K562 (cell line): ENCODE data around the gene OR51I1. TPM values are rescaled to one million over a fixed set of nuclear protein-coding genes. Genes with fewer than 3 reads are reported as not detected.

Experiments used
- CBX1 ChIP-seq: sonication (generic); IDR thresholded peaks from 2 replicates; pipeline ENCODE4 v1.6.1; 2016; ENCODE audit warnings: antibody characterized with exemption, low read depth, mild to moderate bottlenecking
- ELK1 ChIP-seq: sonication (generic); formaldehyde crosslinking; IDR thresholded peaks from 2 replicates; pipeline ENCODE4 v1.8.1; 2022; ENCODE audit warnings: missing genetic modification reagents
- ELK3 ChIP-seq: fragments of 450-650 bp; formaldehyde crosslinking; IDR thresholded peaks from 2 replicates; pipeline ENCODE4 v1.4.0; 2020; ENCODE audit warnings: mild to moderate bottlenecking
- FIP1L1 ChIP-seq: fragments of 200-400 bp; formaldehyde crosslinking; IDR thresholded peaks from 2 replicates; pipeline ENCODE4 v1.6.1; 2018; ENCODE audit warnings: mild to moderate bottlenecking, low read depth, low read length; ENCODE audit not compliant: poor library complexity, severe bottlenecking
- ID3 ChIP-seq, 2 experiments: fragments of 250-450 bp in 1 of 2; fragments of 450-650 bp in 1 of 2; sonication (Bioruptor Pico) in 1 of 2; IDR thresholded peaks; 2 replicates each; pipeline versions ENCODE4 v1.6.1 to v1.8.0; 2016 to 2021; ENCODE audit warnings: mild to moderate bottlenecking in 2 of 2, moderate library complexity in 2 of 2, missing compliant biosample characterization in 1 of 2, missing genetic modification characterization in 1 of 2
- KDM1A ChIP-seq, 2 experiments: fragments of 450-650 bp; IDR thresholded peaks; 2 replicates each; pipeline ENCODE4 v1.6.1; 2016; ENCODE audit warnings: mild to moderate bottlenecking in 2 of 2
- LARP7 ChIP-seq: fragments of 450-650 bp; IDR thresholded peaks from 2 replicates; pipeline ENCODE4 v1.6.1; 2016
- NEUROD1 ChIP-seq: fragments of 150-350 bp; IDR thresholded peaks from 2 replicates; pipeline ENCODE4 v1.6.1; 2014; ENCODE audit warnings: borderline replicate concordance, low read length, low read depth; ENCODE audit not compliant: partially characterized antibody
- TCF15 ChIP-seq: fragments of 250-450 bp; sonication (Bioruptor Pico); IDR thresholded peaks from 2 replicates; pipeline ENCODE4 v1.8.0; 2022; ENCODE audit warnings: moderate library complexity, mild to moderate bottlenecking, inconsistent platforms
- ZBED1 ChIP-seq: IDR thresholded peaks from 2 replicates; pipeline ENCODE4 v1.6.1; 2014
- ZNF174 ChIP-seq: fragments of 250-450 bp; sonication (Bioruptor Pico); IDR thresholded peaks from 2 replicates; pipeline ENCODE4 v1.4.0; 2020; ENCODE audit warnings: mild to moderate bottlenecking
- ZNF280A ChIP-seq: fragments of 450-650 bp; IDR thresholded peaks from 2 replicates; pipeline ENCODE4 v1.6.1; 2018; ENCODE audit warnings: mild to moderate bottlenecking, low read depth; ENCODE audit not compliant: partially characterized antibody
- polyA plus RNA-seq, 8 experiments: library from polyadenylated mRNA; depleted of rRNA in 4 of 8; stranded (reverse) in 5 of 8; unstranded in 3 of 8; fragments of >200 nt; fragmentation: Nextera tagmentation in 2 of 8; fragmentation: Illumina TruSeq in 1 of 8; extraction: Ambion mirVana in 2 of 8; extraction: Trizol in 1 of 8; gene quantifications; 2 replicates each; pipeline versions ENCODE4 v1.2.1 to v1.2.3, GENCODE V29; 2011 to 2014; ENCODE audit warnings: inconsistent platforms in 1 of 8, missing spikeins in 1 of 8
- total RNA-seq, 7 experiments: library from RNA; depleted of rRNA in 6 of 7; stranded (reverse); fragments of >200 nt in 6 of 7; fragmentation: Illumina TruSeq in 2 of 7; extraction: Trizol in 2 of 7; gene quantifications; 2 replicates each; pipeline versions ENCODE4 v1.2.1 to v1.2.3, GENCODE V29; 2011 to 2021; ENCODE audit warnings: low replicate concordance in 1 of 7

The OR51I1 gene
- total and polyA plus RNA-seq, 9 of the 15 experiments (the other 6 are each of a cell fraction or from before 2014, with no cell fraction given) = 0.42 to 11.0 (median 2.8) TPM

- TF ChIP-seq ID3 (CRISPR knock-in tag; IDR thresholded peaks at IDR 0.05) (no peak), ID3 (tag; IDR thresholded peaks at IDR 0.05) (no peak), ELK3 (no peak), TCF15 (no peak), ZNF280A (no peak), ZNF174 (CRISPR knock-in tag) (no peak), ZBED1 (no peak), FIP1L1 (no peak), ELK1 (CRISPR knock-in tag) (no peak), CBX1 (no peak), NEUROD1 (no peak), KDM1A (IDR thresholded peaks at IDR 0.05) (peak; percentile 45 to 73; a peak in 1 of 4 replicates), LARP7 (no peak)
Measured at GRCh38 chr11:5486421-5486820, 45.1 kb upstream of the OR51I1 start (continued).
